Regular cardiac myocyte (primary cell): Measurements from ENCODE around the gene OR2F2. TPM values are rescaled to one million over a fixed set of nuclear protein-coding genes. Genes with fewer than 3 reads are reported as not detected.

Experiments
- total RNA-seq: library from RNA; depleted of rRNA; stranded (reverse); fragments of >200 nt; gene quantifications from 2 replicates; pipeline ENCODE4 v1.2.3, GENCODE V29; 2014

OR2F2 gene
- total RNA-seq, result under 0.01 TPM in 1 of 2 replicates, not detected in the other

GRCh38 chr7:143934526-143935325 lies at the start of gene OR2F2:
Gene OR2F2, plus strand, starts transcription at chr7:143935233. Its CDS starts 0 bp downstream, at chr7:143935233.

DNA sequence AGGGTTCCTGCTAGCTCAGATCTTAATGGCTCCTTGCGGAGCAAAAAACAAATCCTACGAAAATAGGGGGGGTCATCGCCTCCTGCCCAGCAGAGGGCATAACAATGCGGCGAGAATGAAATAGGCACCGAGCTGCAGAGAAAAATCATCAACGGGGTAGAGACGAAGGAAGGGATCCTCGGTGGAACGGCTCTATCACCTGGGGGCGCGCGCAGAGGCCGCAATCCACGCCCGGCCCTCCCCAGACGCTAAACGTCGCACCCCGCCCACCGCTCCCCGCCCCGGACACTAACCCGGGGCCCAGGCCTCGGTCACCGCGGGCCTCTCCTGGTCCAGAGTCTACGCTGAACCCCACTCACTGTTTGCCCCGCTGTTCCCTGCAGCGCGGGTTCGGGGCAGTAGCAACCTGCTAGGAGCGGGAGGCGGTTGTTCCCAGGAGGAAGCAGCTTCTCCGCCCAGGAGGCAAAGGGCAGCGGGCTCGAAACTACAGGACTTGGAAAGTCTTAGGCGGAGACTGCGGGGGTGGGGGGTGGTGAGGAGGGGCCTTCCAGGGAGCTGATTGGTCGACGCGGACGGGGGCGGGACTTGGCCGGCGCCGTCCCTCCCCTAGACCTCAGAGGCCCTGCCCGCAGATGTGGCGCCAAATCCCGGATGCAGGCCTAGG lies 33.2 kb upstream of the OR2F2 start, which contains the start of gene TCAF1:
Gene TCAF1, minus strand, starts transcription at position 509 of the 664 bp plus-strand sequence. CDS start 25,568 bp downstream, outside the sequence.

GRCh38 chr7:143954544-143954943 lies 19.5 kb downstream of the OR2F2 start, which contains the start of gene OR2F1:
Gene OR2F1, plus strand, starts transcription at chr7:143954844. Its CDS starts 5,127 bp downstream, at chr7:143959971.

Other genes starting within 250 kb of the OR2F2 start
- 0.58 and 2.3 TPM in 2 replicates for gene CTAGE6, start 177.5 kb upstream of the OR2F2 start, total RNA-seq
- 62.7 and 85.1 TPM in 2 replicates for gene TCAF1, start 33.1 kb upstream of the OR2F2 start, total RNA-seq
- not detected in 2 replicates for gene OR2F1, start 19.6 kb downstream of the OR2F2 start, total RNA-seq
- not detected in 2 replicates for gene OR6B1, start 65.1 kb downstream of the OR2F2 start, total RNA-seq
- gene OR2A5, start 113.7 kb downstream of the OR2F2 start, total RNA-seq, result not detected in 2 replicates
- not detected in 2 replicates for gene OR2A25, start 134.6 kb downstream of the OR2F2 start, total RNA-seq
- not detected in 2 replicates for gene OR2A12, start 151.0 kb downstream of the OR2F2 start, total RNA-seq
- gene OR2A2, start 174.3 kb downstream of the OR2F2 start, total RNA-seq, result not detected in 2 replicates
- not detected in 2 replicates for gene OR2A14, start 187.9 kb downstream of the OR2F2 start, total RNA-seq
- gene CTAGE4, start 248.2 kb downstream of the OR2F2 start, total RNA-seq, result 0.19 and 0.28 TPM in 2 replicates